NCI-H1930 (cell line): ENCODE data around the gene CACHD1.

Experiments
- DNase-seq, 2 experiments: peaks; one replicate each; lab custom pipeline; 2025; lab: John Stamatoyannopoulos, UW

CACHD1 gene

GRCh38 chr1:64550510-64550909, 80.6 kb downstream of the CACHD1 start:
- no peak for DNase-seq

GRCh38 chr1:64550946-64551605, 81.1 kb downstream of the CACHD1 start:
- no peak for DNase-seq

- DNase-seq = no peak
These were observed 83.4 kb downstream of the CACHD1 start for GRCh38 chr1:64553285-64553684.

GRCh38 chr1:64555947-64556346, 86.0 kb downstream of the CACHD1 start:
- no peak for DNase-seq

GRCh38 chr1:64561993-64562392, 92.1 kb downstream of the CACHD1 start:
- no peak for DNase-seq

GRCh38 chr1:64563958-64564565, 94.1 kb downstream of the CACHD1 start:
- DNase-seq = no peak

GRCh38 chr1:64564891-64565290, 95.0 kb downstream of the CACHD1 start:
- no peak for DNase-seq

- no peak for DNase-seq
These were observed 97.7 kb downstream of the CACHD1 start for GRCh38 chr1:64567426-64568170.

GRCh38 chr1:64568171-64568450, 98.2 kb downstream of the CACHD1 start:
- DNase-seq = no peak

- DNase-seq = no peak
These were observed 99.5 kb downstream of the CACHD1 start for GRCh38 chr1:64569411-64569810.

- DNase-seq = no peak
These were observed 100.4 kb downstream of the CACHD1 start for GRCh38 chr1:64570267-64570855.

- no peak for DNase-seq
These were observed 102.4 kb downstream of the CACHD1 start for GRCh38 chr1:64572222-64572900.

GRCh38 chr1:64574301-64574700, 104.4 kb downstream of the CACHD1 start:
- DNase-seq = peak in 1 of 2 experiments; percentile 31

- DNase-seq = no peak
These were observed 106.2 kb downstream of the CACHD1 start for GRCh38 chr1:64575881-64576676.

GRCh38 chr1:64578270-64578973, 108.5 kb downstream of the CACHD1 start:
- no peak for DNase-seq

GRCh38 chr1:64579767-64580166, 109.8 kb downstream of the CACHD1 start:
- DNase-seq = no peak

- peak; percentile 74 to 83 for DNase-seq
These were observed 111.4 kb downstream of the CACHD1 start for GRCh38 chr1:64581135-64581842.

GRCh38 chr1:64581843-64582185, 111.9 kb downstream of the CACHD1 start:
- no peak for DNase-seq

GRCh38 chr1:64584479-64584878, 114.5 kb downstream of the CACHD1 start:
- DNase-seq = no peak

GRCh38 chr1:64588876-64589275, 118.9 kb downstream of the CACHD1 start:
- DNase-seq = no peak
